Smooth muscle cell (in vitro differentiated cells): ENCODE results near the gene NAGPA. TPM values are rescaled to one million over a fixed set of nuclear protein-coding genes. Genes with fewer than 3 reads are reported as not detected.

Source experiments
- DNase-seq: peaks from one replicate; lab custom pipeline; 2025; ENCODE audit not compliant: unreplicated experiment; lab: John Stamatoyannopoulos, UW
- H2AFZ ChIP-seq: fragments of 200-600 bp; sonication (generic); 2 replicates; pipeline ENCODE4 v1.6.0; 2016; ENCODE audit warnings: antibody characterized with exemption, low read depth, mild to moderate bottlenecking
- H3F3A ChIP-seq: fragments of 200-600 bp; sonication (generic); 2 replicates; pipeline ENCODE4 v1.6.0; 2017; ENCODE audit warnings: antibody characterized with exemption, low read depth
- H3K27ac ChIP-seq: fragments of 200-600 bp; sonication (generic); 2 replicates; pipeline ENCODE4 v1.5.1; 2016; ENCODE audit warnings: low read depth, mild to moderate bottlenecking
- H3K27me3 ChIP-seq: fragments of 200-600 bp; sonication (generic); 2 replicates; pipeline ENCODE4 v1.6.1; 2016; ENCODE audit warnings: low read depth, mild to moderate bottlenecking
- H3K36me3 ChIP-seq: fragments of 200-600 bp; sonication (generic); 2 replicates; pipeline ENCODE4 v1.5.1; 2016; ENCODE audit warnings: low read depth
- H3K4me1 ChIP-seq: fragments of 200-600 bp; sonication (generic); 2 replicates; pipeline ENCODE4 v1.5.1; 2016; ENCODE audit warnings: low read depth
- H3K4me2 ChIP-seq: fragments of 200-600 bp; sonication (generic); 2 replicates; pipeline ENCODE4 v1.6.0; 2016; ENCODE audit warnings: mild to moderate bottlenecking
- H3K4me3 ChIP-seq: fragments of 200-600 bp; sonication (generic); 2 replicates; pipeline ENCODE4 v1.5.1; 2016; ENCODE audit warnings: mild to moderate bottlenecking
- H3K79me2 ChIP-seq: fragments of 200-600 bp; sonication (generic); 2 replicates; pipeline ENCODE4 v1.6.0; 2016; ENCODE audit warnings: low read depth, mild to moderate bottlenecking
- H3K9ac ChIP-seq: fragments of 200-600 bp; sonication (generic); 2 replicates; pipeline ENCODE4 v1.6.0; 2016; ENCODE audit warnings: low read depth
- H3K9me3 ChIP-seq: fragments of 200-600 bp; sonication (generic); replicated peaks from 2 replicates; pipeline ENCODE4 v1.5.1; 2016; ENCODE audit warnings: low read depth
- H4K20me1 ChIP-seq: fragments of 200-600 bp; sonication (generic); 2 replicates; pipeline ENCODE4 v1.6.0; 2016; ENCODE audit warnings: low read depth
- CTCF ChIP-seq: fragments of 200-600 bp; sonication (generic); IDR thresholded peaks from 2 replicates; pipeline ENCODE4 v1.5.1; 2017; ENCODE audit warnings: borderline replicate concordance, mild to moderate bottlenecking, antibody characterized with exemption; ENCODE audit not compliant: insufficient read depth, poor library complexity, severe bottlenecking
- WGBS: methylation state at CpG from one replicate; pipeline ENCODE4 v1.1.7; 2016; ENCODE audit warnings: low lambda C conversion rate; 5-methylcytosine and 5-hydroxymethylcytosine counted together
- polyA plus RNA-seq: library from polyadenylated mRNA; unstranded; fragments of >200 nt; fragmentation: Nextera tagmentation; extraction: Ambion mirVana; gene quantifications from 2 replicates; pipeline ENCODE4 v1.2.1, GENCODE V29; 2016
- total RNA-seq: library from RNA; depleted of rRNA; stranded (reverse); fragments of >200 nt; gene quantifications from 2 replicates; pipeline ENCODE4 v1.2.3, GENCODE V29; 2014

NAGPA gene
- total and polyA plus RNA-seq, 2 experiments from 2014 or later: 3.8 to 5.4 TPM

GRCh38 chr16:5072334-5073278 lies 38.9 kb upstream of the NAGPA start:
- no peak for TF ChIP-seq CTCF
- H4K20me1 ChIP-seq: peaks cover 8% of the 10 kb centered on the region
- H3K9me3 ChIP-seq: no peaks in the 10 kb centered on the region
- H3K4me3 ChIP-seq: peak overlapping the region; percentile 72
- DNase-seq: no peak
- WGBS: 58% methylated on average over 12 of the region's 12 CpGs
- H3K27ac ChIP-seq: peak overlapping the region; percentile 54
- peak overlapping the region; percentile 92 for H3K4me2 ChIP-seq
- H3K36me3 ChIP-seq: no peaks in the 10 kb centered on the region
- H3K79me2 ChIP-seq: peaks cover 4% of the 10 kb centered on the region
- peaks cover 3% of the 10 kb centered on the region for H3K4me1 ChIP-seq
- H2AFZ ChIP-seq: peak overlapping the region; percentile 96
- peak overlapping the region; percentile 83 for H3K9ac ChIP-seq
- H3F3A ChIP-seq: peaks cover 4% of the 10 kb centered on the region
- no peaks in the 10 kb centered on the region for H3K27me3 ChIP-seq

DNA sequence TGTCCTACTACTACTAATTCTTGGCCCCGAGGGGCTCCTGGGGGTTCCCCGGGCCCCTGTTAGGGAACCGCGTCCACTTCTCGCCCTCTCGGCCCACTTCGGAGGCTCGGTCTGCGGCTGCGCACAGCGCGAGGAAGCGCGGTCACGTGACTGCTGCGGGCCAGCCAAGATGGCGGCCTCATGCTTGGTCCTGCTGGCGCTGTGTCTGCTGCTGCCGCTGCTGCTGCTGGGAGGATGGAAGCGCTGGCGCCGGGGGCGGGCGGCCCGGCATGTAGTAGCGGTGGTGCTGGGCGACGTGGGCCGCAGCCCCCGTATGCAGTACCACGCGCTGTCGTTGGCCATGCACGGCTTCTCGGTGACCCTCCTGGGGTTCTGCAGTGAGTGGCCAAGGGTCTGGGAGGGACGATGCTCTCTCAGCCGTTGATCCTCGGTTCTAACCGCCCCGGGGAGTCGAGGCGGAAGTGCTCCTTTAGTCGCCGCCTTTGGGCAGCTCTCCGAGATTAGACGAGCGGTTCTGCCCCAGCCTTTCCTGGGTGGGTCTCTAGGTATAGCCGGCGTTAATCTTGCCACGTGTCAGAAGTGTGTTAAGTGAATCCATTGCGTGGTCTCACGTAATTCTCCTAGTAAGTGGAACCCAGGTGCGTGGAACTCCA lies 38.1 kb upstream of the NAGPA start, which contains the start of gene ALG1:
ALG1 (plus strand) TSS at position 163 of the 653 bp plus-strand sequence; CDS start at position 170, 7 bp downstream.
- no peak for TF ChIP-seq CTCF
- Histone ChIP-seq H3K4me3 (peak within 1 kb of the TSS; percentile 72), H3K36me3 (no peaks in the 10 kb centered on the region), H2AFZ (peak within 1 kb of the TSS; percentile 96), H3K27ac (peak within 1 kb of the TSS; percentile 54), H3K27me3 (no peaks in the 10 kb centered on the region), H4K20me1 (peaks cover 8% of the 10 kb centered on the region), H3F3A (peaks cover 4% of the 10 kb centered on the region), H3K9me3 (no peaks in the 10 kb centered on the region), H3K4me2 (peak within 1 kb of the TSS; percentile 92), H3K79me2 (peaks cover 4% of the 10 kb centered on the region), H3K4me1 (peaks cover 3% of the 10 kb centered on the region), H3K9ac (peak within 1 kb of the TSS; percentile 83)
- peak; percentile 69 for DNase-seq
- under 1% methylated on average over 51 of the region's 53 CpGs for WGBS

- WGBS: 74% methylated on average over 7 of the region's 7 CpGs
- H3K9ac ChIP-seq: peak overlapping the region; percentile 83
- H3K4me3 ChIP-seq: peak overlapping the region; percentile 72
These were observed 37.6 kb upstream of the NAGPA start for GRCh38 chr16:5071341-5071680.

More at GRCh38 chr16:5071341-5071680, 37.6 kb upstream of the NAGPA start:
- no peak for TF ChIP-seq CTCF
- Histone ChIP-seq H3K9me3 (no peaks in the 10 kb centered on the region), H3K27ac (peak overlapping the region; percentile 54), H3K4me2 (peak overlapping the region; percentile 92), H3K36me3 (no peaks in the 10 kb centered on the region), H3F3A (peaks cover 4% of the 10 kb centered on the region), H4K20me1 (peaks cover 8% of the 10 kb centered on the region), H3K79me2 (peaks cover 4% of the 10 kb centered on the region), H2AFZ (peak overlapping the region; percentile 96), H3K4me1 (peaks cover 3% of the 10 kb centered on the region), H3K27me3 (no peaks in the 10 kb centered on the region)
- no peak for DNase-seq
